Gastroesophageal sphincter (tissue), 3 donors: ENCODE data around the gene SLC15A3.

Experiments used
- EP300 ChIP-seq: sonication (generic); formaldehyde crosslinking; IDR thresholded peaks from one replicate; pipeline ENCODE4 v1.6.1; 2017; ENCODE audit warnings: antibody characterized with exemption, mild to moderate bottlenecking
- POLR2A ChIP-seq, 2 donors: fragments of 450-650 bp; IDR thresholded peaks; one replicate each; pipeline ENCODE4 v1.6.1; 2017; ENCODE audit warnings: antibody characterized with exemption in 2 of 2, mild to moderate bottlenecking in 2 of 2, moderate library complexity in 1 of 2
- POLR2AphosphoS5 ChIP-seq: sonication (generic); formaldehyde crosslinking; IDR thresholded peaks from one replicate; pipeline ENCODE4 v1.6.1; 2017; ENCODE audit warnings: antibody characterized with exemption
- TF ChIP-seq, protein P1 (sequence below), 4 experiments: fragments of 200-600 bp in 2 of 4; fragments of 450-650 bp in 2 of 4; sonication (generic) in 1 of 4; IDR thresholded peaks; one replicate each; pipeline ENCODE4 v1.5.1; 2017 to 2019; ENCODE audit warnings: antibody characterized with exemption in 4 of 4, mild to moderate bottlenecking in 2 of 4, moderate library complexity in 2 of 4

DNA sequence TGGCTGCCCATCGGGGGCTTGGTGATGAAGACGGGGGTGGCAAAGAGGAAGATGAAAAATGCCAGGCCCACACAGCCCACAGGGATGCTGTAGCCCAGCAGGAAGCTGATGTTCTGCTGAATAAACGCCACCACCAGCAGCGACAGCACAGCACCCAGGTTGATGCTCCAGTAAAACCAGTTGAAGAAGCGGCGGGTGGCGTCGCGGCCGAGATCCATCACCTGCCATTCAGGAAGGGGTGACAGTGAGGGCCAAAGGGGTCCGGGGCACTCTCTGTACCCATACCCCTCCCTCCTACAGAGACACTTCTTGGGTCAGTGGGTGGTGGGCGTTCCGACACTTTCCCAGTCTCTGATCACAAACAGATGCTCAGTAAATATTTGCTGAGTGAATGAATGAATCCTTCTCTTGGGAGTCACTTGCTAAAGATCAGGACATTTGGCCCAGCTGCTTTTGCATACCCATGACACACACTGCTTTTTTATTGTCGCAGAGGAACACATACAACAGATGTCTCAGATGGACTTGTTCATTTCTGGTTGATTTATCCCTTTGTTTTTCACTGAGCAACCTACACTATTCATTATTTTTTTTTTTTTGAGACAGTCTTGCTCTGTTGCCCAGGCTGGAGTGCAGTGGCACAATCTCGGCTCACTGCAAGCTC lies 5.2 kb downstream of the SLC15A3 start:
- no peak for TF ChIP-seq POLR2AphosphoS5
- TF ChIP-seq, protein P1, sequence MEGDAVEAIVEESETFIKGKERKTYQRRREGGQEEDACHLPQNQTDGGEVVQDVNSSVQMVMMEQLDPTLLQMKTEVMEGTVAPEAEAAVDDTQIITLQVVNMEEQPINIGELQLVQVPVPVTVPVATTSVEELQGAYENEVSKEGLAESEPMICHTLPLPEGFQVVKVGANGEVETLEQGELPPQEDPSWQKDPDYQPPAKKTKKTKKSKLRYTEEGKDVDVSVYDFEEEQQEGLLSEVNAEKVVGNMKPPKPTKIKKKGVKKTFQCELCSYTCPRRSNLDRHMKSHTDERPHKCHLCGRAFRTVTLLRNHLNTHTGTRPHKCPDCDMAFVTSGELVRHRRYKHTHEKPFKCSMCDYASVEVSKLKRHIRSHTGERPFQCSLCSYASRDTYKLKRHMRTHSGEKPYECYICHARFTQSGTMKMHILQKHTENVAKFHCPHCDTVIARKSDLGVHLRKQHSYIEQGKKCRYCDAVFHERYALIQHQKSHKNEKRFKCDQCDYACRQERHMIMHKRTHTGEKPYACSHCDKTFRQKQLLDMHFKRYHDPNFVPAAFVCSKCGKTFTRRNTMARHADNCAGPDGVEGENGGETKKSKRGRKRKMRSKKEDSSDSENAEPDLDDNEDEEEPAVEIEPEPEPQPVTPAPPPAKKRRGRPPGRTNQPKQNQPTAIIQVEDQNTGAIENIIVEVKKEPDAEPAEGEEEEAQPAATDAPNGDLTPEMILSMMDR (IDR thresholded peaks at IDR 0.05) = no peak
- no peak for TF ChIP-seq EP300
- no peak for TF ChIP-seq POLR2A (IDR thresholded peaks at IDR 0.05)
